Activated naive CD4-positive, alpha-beta T cell treated with anti-CD3 and anti-CD28 coated beads for 36 hours (primary cell): Measurements from ENCODE around the gene TM4SF18. TPM values are rescaled to one million over a fixed set of nuclear protein-coding genes. Genes with fewer than 3 reads are reported as not detected.
"Not testable (repeated sequence)": the region's sequence is repeated elsewhere in the genome, so short reads cannot be mapped to it uniquely, and the experiment has no call there.

Experiments used
- CTCF ChIA-PET: fragments of 350-600 bp; sonication (Branson Sonifier 250); formaldehyde crosslinking; loops from one replicate; lab custom pipeline; 2021; ENCODE audit warnings: antibody characterized with exemption; lab: Charles Lee
- DNase-seq: peaks from one replicate; pipeline ENCODE4 v3.0.0-alpha.2; 2020
- H3K27ac Mint-ChIP-seq: one replicate; pipeline ENCODE4 v1.8.0; 2021; ENCODE audit warnings: mild to moderate bottlenecking, mixed read lengths
- H3K27me3 Mint-ChIP-seq: one replicate; pipeline ENCODE4 v1.8.0; 2021; ENCODE audit warnings: low read depth, mixed read lengths
- H3K36me3 Mint-ChIP-seq: one replicate; pipeline ENCODE4 v1.8.0; 2021; ENCODE audit warnings: low read depth, mixed read lengths
- H3K4me1 Mint-ChIP-seq: one replicate; pipeline ENCODE4 v1.8.0; 2021; ENCODE audit warnings: low read depth, mixed read lengths
- H3K4me3 Mint-ChIP-seq: one replicate; pipeline ENCODE4 v1.8.0; 2021; ENCODE audit warnings: mild to moderate bottlenecking, moderate library complexity, mixed read lengths
- H3K9me3 Mint-ChIP-seq: one replicate; pipeline ENCODE4 v1.8.0; 2021; ENCODE audit warnings: mixed read lengths
- intact Hi-C: fragments of 100-400 bp; cut with micrococcal nuclease; formaldehyde crosslinking; loops from one replicate; pipeline ENCODE4 v1.15.1; 2023
- total RNA-seq, 2 experiments: library from RNA; stranded (reverse); gene quantifications; one replicate each; pipeline ENCODE4 v1.2.3, GENCODE V29; 2021

TM4SF18 gene, protein sequence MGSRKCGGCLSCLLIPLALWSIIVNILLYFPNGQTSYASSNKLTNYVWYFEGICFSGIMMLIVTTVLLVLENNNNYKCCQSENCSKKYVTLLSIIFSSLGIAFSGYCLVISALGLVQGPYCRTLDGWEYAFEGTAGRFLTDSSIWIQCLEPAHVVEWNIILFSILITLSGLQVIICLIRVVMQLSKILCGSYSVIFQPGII
- total RNA-seq, result not detected

DNA sequence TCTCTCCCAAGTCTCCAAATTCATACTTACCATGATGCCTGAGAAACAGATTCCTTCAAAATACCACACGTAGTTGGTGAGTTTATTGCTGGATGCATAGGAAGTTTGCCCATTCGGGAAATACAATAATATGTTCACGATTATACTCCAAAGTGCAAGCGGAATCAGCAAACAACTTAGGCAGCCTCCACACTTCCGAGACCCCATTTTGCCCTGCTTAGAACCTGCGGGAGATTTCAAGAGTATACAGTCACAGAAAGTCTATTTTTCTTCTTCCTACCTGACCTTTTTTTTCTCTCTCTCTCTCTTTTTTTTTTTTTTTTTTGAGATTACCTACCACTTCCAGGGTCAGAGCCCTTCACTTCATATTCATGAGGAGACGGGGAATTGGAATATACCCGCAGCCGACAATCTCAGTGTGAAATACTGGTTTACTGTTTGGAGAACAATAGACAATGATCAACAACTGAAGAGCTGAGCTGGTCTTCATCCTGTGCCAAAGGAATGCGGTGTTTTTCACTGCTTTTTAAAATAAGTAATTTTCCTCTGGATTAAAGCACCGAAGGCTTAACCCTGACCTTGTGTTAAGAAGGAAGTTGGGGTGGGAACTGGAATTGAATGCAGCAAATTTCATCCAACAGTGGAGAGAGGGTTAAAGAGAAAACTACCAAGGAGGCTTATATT lies at the start of gene TM4SF18:
Gene TM4SF18 (minus strand): TSS at position 461 of the 684 bp plus-strand sequence. CDS start 254 bp downstream, at position 207.
- H3K27me3 Mint-ChIP-seq, result peaks cover 10% of the 10 kb centered on the region
- CTCF ChIA-PET, result interaction anchor here (0.6 kb wide), 1 partner anchor 344 kb away, joined by 4 read pairs; no protein-coding TSS in a partner anchor
- no peaks in the 10 kb centered on the region for H3K9me3 Mint-ChIP-seq
- no peak within 1 kb of the TSS for H3K27ac Mint-ChIP-seq
- no peaks in the 10 kb centered on the region for H3K4me1 Mint-ChIP-seq
- no peak for DNase-seq
- intact Hi-C loops, result no loop called here
- H3K36me3 Mint-ChIP-seq, result no peaks in the 10 kb centered on the region
- H3K4me3 Mint-ChIP-seq, result no peak within 1 kb of the TSS

DNA sequence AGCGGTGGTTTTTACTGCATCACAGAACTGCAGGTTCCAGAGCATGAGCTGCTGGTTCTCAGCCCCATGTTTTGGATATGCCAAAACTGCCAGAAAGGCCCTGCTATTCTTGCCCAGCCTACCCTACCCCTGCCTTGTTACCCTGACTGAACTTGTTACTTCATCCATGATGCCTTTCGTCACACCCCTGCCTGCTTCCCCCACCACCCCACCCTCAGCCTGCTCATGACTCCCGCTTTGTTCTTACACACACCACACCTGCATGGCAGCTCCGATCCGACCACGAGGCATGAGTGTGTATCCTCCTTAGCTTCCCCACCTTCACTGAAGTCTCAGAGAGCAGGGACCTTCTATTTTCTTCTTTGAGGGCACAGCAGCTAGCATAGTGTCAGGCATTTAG lies 49.1 kb upstream of the TM4SF18 start:
- intact Hi-C loops, result no loop called here
- Mint-ChIP-seq H3K4me1 (no peaks in the 10 kb centered on the region), H3K4me3 (no peak overlapping the region), H3K36me3 (no peaks in the 10 kb centered on the region), H3K9me3 (no peaks in the 10 kb centered on the region), H3K27ac (no peak overlapping the region), H3K27me3 (peaks cover 9% of the 10 kb centered on the region)
- no peak for DNase-seq
- CTCF ChIA-PET, result no interaction called here

DNA sequence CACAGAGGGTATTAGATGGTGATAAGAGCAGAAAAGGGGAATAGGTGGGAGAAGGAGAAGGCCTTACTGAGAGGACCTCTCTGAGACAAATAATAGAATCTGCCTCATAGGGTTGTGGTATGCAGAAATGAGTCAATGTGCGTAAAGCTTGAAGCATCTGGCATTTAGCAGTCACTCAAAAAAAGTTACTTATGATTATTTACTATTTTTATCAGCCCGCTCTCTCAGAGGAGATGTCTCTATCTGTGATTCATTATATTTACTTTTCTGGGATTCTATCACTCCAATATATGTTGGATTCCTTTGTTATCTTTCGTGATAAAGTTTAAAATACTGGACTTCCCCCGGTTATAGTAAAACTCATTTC lies 48.6 kb upstream of the TM4SF18 start:
- Mint-ChIP-seq H3K36me3 (no peaks in the 10 kb centered on the region), H3K4me3 (no peak overlapping the region), H3K27ac (no peak overlapping the region), H3K4me1 (no peaks in the 10 kb centered on the region), H3K9me3 (no peaks in the 10 kb centered on the region), H3K27me3 (peaks cover 10% of the 10 kb centered on the region)
- DNase-seq, result no peak
- intact Hi-C loops, result no loop called here
- CTCF ChIA-PET, result no interaction called here

- no peaks in the 10 kb centered on the region for H3K36me3 Mint-ChIP-seq
- no peaks in the 10 kb centered on the region for H3K9me3 Mint-ChIP-seq
- H3K4me3 Mint-ChIP-seq, result no peak overlapping the region
- DNase-seq, result no peak
- intact Hi-C loops, result no loop called here
- no peak overlapping the region for H3K27ac Mint-ChIP-seq
- CTCF ChIA-PET, result no interaction called here
- peaks cover 11% of the 10 kb centered on the region for H3K27me3 Mint-ChIP-seq
- H3K4me1 Mint-ChIP-seq, result no peaks in the 10 kb centered on the region
Measured at GRCh38 chr3:149381173-149382100, 48.0 kb upstream of the TM4SF18 start.

- H3K27me3 Mint-ChIP-seq, result peaks cover 11% of the 10 kb centered on the region
- intact Hi-C loops, H3K27ac Mint-ChIP-seq, DNase-seq, H3K4me3 Mint-ChIP-seq, H3K4me1 Mint-ChIP-seq, H3K36me3 Mint-ChIP-seq, H3K9me3 Mint-ChIP-seq, CTCF ChIA-PET: not testable (repeated sequence)
Measured at GRCh38 chr3:149380220-149380619, 46.8 kb upstream of the TM4SF18 start.

DNA sequence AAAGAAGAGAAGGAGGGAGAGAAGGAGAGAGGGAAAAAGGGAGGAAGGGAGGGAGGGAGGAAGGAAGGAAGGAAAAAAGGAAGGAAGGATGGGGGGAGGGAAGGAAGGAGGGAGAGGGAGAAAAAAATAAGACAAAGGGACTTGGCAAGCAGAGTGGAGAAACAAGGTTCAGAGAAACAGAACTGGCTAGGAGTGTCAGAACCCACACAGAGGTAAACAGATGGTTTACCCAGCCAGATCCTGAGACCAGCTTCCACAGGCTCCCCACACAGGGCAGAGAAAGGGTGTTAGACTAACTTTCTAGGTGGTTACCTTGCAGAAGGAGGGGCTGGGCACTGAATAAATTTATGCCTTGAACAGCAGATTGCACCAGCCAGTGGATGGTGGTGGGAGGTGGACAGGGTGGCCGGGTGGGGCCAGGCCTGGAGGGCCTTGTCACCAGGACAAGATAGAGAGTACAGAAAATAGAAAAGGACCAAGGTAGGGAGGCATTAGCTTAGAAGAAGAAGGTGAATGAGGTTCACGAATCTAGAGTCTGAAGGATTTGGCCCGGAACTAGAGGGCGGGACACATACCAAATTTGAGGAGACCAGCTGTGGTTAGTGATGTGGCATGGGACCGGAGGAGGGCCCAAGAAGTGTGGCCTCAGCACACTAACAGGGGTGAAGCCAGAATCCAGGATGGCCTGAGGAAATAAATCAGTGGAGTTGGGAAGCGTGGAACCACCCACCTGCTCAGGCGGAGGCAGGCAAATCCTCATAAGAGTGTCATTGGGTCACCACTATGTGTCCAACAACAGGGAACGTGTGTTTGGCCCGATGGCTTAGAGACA lies 45.3 kb upstream of the TM4SF18 start:
- intact Hi-C loops, result no loop called here
- H3K4me3 Mint-ChIP-seq, result no peak overlapping the region
- no peak overlapping the region for H3K27ac Mint-ChIP-seq
- no peak for DNase-seq
- CTCF ChIA-PET, result no interaction called here
- no peaks in the 10 kb centered on the region for H3K36me3 Mint-ChIP-seq
- H3K27me3 Mint-ChIP-seq, result peaks cover 11% of the 10 kb centered on the region
- H3K4me1 Mint-ChIP-seq, result no peaks in the 10 kb centered on the region
- H3K9me3 Mint-ChIP-seq, result no peaks in the 10 kb centered on the region

DNA sequence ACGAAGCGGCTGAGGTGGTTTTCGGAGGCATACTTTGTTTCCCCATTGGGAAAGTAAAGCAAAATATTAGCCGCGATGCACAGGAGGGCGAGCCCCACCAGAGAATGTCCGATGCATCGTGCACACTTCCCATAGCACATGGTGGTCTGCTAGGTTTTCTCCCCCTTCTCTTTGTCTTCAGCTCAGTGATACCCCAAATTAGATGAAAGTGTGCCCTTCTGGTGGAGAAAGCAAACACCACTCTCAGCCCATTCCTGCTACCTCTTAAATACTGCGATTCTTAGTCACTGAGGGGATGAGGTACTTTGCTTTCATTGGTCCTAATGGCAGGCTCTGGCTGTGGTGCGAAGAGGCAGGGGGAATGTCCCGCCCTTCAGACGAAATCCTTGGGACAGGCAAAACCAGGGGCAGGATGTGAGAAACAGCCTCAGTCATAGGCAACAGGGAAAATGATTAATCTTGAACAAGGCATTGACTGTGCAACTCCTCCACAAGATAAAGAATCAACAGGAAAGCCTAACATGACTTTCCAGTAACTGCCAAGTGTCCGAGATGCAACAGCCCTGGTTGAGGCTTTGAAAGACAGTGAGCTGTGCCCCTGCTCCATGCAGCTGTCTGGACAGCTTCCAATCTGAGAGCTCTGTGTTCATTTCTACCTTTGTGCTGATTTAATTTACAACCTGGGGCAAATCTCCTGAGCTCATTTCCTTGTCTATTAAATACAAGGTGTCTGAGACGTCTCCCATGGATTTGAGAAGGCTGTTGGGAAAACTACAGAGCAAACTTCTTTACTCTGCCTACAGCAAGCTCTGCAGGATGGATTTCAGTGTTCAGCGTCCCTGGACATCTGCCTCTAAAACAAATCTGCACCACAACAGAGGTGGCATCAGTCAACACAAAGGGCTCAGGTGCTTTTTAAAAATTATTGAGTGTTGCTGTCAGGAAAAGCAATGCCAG lies 44.2 kb upstream of the TM4SF18 start, which contains the start of gene TM4SF1:
Gene TM4SF1 (minus strand): TSS at position 242 of the 957 bp plus-strand sequence. CDS start 102 bp downstream, at position 140.
- CTCF ChIA-PET, result no interaction called here
- H3K27ac Mint-ChIP-seq, result no peak within 1 kb of the TSS
- H3K36me3 Mint-ChIP-seq, result no peaks in the 10 kb centered on the region
- intact Hi-C loops, result no loop called here
- DNase-seq, result no peak
- H3K9me3 Mint-ChIP-seq, result no peaks in the 10 kb centered on the region
- H3K4me3 Mint-ChIP-seq, result no peak within 1 kb of the TSS
- peaks cover 11% of the 10 kb centered on the region for H3K27me3 Mint-ChIP-seq
- no peaks in the 10 kb centered on the region for H3K4me1 Mint-ChIP-seq

- no peaks in the 10 kb centered on the region for H3K4me1 Mint-ChIP-seq
- peaks cover 11% of the 10 kb centered on the region for H3K27me3 Mint-ChIP-seq
- no peaks in the 10 kb centered on the region for H3K36me3 Mint-ChIP-seq
- DNase-seq, result no peak
- H3K27ac Mint-ChIP-seq, result no peak overlapping the region
- H3K9me3 Mint-ChIP-seq, result no peaks in the 10 kb centered on the region
- no peak overlapping the region for H3K4me3 Mint-ChIP-seq
- intact Hi-C loops, result no loop called here
- CTCF ChIA-PET, result no interaction called here
Measured at GRCh38 chr3:149376718-149377407, 43.4 kb upstream of the TM4SF18 start.

DNA sequence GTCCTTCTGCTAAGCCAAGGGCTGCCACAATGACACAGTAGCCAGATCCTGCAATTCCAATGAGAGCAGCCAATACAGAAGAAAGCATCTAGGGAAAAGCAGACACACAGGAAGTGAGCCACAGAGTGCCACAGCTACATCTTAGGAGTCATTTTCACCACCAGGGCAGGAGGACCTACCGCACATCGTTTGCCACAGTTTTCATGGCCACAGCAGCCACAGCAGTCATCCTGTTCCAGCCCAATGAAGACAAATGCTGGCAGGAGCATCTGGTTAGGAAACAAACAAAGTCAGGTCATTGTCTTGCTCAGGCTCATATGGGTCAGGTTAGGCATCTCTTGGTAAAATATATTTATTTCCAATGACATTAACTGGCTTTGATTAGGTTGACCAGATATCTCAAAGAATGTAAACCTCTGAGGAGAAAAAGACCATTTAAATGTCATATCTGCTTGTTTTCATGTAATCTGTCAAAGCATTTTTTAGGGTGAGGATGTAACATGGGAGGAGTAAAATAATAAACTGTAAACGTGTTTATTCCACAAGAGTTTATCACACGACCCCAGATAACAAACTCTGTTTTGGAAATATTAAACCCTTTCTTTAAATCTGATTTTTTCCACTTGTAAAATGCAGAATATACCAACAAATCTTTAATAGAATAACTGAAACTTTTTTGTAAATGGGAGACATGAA lies 42.2 kb upstream of the TM4SF18 start:
- H3K27me3 Mint-ChIP-seq, result peaks cover 9% of the 10 kb centered on the region
- H3K36me3 Mint-ChIP-seq, result no peaks in the 10 kb centered on the region
- H3K4me3 Mint-ChIP-seq, result no peak overlapping the region
- CTCF ChIA-PET, result no interaction called here
- H3K9me3 Mint-ChIP-seq, result no peaks in the 10 kb centered on the region
- H3K27ac Mint-ChIP-seq, result no peak overlapping the region
- DNase-seq, result no peak
- no peaks in the 10 kb centered on the region for H3K4me1 Mint-ChIP-seq
- intact Hi-C loops, result no loop called here

GRCh38 chr3:149374793-149375500 lies 41.5 kb upstream of the TM4SF18 start:
- Mint-ChIP-seq H3K36me3 (no peaks in the 10 kb centered on the region), H3K4me3 (no peak overlapping the region), H3K9me3 (no peaks in the 10 kb centered on the region), H3K27ac (no peak overlapping the region), H3K27me3 (peaks cover 16% of the 10 kb centered on the region), H3K4me1 (no peaks in the 10 kb centered on the region)
- intact Hi-C loops, result no loop called here
- no peak for DNase-seq
- CTCF ChIA-PET, result no interaction called here
